ENCODE data around the gene MS4A4E. TPM values are rescaled to one million over a fixed set of nuclear protein-coding genes. Genes with fewer than 3 reads are reported as not detected.
"Not testable (repeated sequence)": the region's sequence is repeated elsewhere in the genome, so short reads cannot be mapped to it uniquely, and the experiment has no call there.

MS4A4E gene
- total RNA-seq, 1 donor from 2014 or later, result not detected

DNA sequence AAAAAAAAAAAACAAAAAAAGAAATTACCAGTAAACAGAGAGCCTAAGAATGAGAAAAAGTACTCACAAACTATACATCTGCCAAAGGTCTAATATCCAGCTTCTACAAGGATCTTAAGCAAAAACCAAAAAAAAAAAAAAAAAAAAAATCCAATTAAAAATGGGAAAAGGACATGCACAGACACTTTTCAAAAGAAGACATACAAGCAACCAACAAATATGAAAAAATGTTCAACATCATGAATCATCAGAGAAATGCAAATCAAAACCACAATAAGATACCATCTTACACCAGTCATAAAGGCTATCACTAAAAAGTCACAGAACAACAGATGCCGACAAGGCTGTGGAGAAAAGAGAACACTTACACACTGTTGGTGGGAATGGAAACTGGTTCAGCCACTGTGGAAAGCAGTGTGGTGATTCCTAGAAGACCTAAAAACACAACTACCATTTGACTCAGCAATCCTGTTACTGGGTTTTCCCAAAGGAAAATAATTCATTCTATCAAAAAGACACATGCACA is 78.3 kb downstream of the MS4A4E start:
- no peak for DNase-seq (ENCODE audit: low read depth)
- no peak overlapping the region for H3K4me3 ChIP-seq (ENCODE audit: low read depth, low read length)
- TF ChIP-seq, protein P1, sequence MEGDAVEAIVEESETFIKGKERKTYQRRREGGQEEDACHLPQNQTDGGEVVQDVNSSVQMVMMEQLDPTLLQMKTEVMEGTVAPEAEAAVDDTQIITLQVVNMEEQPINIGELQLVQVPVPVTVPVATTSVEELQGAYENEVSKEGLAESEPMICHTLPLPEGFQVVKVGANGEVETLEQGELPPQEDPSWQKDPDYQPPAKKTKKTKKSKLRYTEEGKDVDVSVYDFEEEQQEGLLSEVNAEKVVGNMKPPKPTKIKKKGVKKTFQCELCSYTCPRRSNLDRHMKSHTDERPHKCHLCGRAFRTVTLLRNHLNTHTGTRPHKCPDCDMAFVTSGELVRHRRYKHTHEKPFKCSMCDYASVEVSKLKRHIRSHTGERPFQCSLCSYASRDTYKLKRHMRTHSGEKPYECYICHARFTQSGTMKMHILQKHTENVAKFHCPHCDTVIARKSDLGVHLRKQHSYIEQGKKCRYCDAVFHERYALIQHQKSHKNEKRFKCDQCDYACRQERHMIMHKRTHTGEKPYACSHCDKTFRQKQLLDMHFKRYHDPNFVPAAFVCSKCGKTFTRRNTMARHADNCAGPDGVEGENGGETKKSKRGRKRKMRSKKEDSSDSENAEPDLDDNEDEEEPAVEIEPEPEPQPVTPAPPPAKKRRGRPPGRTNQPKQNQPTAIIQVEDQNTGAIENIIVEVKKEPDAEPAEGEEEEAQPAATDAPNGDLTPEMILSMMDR (conservative IDR thresholded peaks at IDR 0.05; ENCODE audit: low read depth, low read length), result no peak

DNA sequence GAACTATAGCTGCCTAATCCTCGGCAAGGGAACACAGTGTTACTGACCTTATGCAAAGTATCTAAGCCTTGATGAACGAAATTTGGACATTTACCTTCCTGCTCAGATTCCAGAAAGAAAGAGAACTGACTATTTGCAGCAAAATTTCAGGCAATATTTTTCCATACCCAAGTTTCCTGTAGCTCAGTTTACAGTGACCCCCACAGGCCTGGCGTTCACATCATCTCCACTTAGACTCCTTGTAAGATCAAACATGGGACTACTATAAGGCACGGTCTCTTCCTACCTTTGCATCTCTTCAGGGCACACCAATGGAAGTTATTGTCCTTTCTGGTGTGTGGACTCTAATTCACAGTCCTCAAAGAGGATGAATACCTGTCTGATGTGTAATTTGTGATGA is 81.2 kb downstream of the MS4A4E start:
- H3K4me3 ChIP-seq (ENCODE audit: low read depth, low read length), result no peak overlapping the region
- TF ChIP-seq, protein P1 (conservative IDR thresholded peaks at IDR 0.05; ENCODE audit: low read depth, low read length), result no peak
- DNase-seq (ENCODE audit: low read depth), result no peak

DNA sequence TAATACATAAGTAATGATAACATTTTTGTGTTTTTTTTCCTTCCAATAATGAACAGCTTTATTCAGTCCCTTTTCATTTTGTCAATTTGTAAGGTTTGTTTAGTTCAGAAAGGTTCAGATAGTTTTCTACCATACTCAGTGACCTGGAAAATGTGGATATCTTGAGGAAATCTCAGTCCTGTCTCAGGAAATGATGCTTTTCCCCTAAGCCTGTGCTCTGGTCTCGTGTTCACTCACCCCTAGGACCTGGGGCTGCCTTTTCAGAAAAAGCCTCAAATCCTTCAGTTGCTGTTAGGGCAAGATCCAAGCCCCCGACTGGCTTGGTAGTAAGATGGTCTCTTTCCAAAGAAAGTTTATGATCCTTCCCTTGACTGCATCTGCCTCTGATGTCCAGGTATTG is 81.8 kb downstream of the MS4A4E start:
- TF ChIP-seq, protein P1 (conservative IDR thresholded peaks at IDR 0.05; ENCODE audit: low read depth, low read length), result no peak
- no peak overlapping the region for H3K4me3 ChIP-seq (ENCODE audit: low read depth, low read length)
- DNase-seq (ENCODE audit: low read depth), result no peak

DNA sequence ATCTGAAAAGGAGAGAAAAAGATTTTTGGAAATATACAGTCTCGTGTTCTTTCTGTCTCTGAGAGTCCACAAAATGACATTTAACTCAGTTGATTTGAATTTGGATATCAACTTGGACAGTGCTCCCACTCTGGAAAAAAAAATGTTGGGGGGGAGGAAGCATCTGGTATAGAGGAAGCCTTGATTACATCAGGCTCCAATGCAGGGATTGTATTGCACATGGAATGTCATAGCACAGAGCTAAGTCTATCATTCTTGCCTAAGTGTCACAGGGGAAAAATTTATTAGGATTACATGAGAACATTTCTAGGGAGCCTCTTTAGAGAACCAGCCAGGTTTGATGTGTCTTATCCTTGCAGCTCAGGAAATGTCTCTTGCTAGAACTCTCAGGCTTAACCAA is 83.1 kb downstream of the MS4A4E start:
- DNase-seq (ENCODE audit: low read depth), result no peak
- TF ChIP-seq, protein P1 (conservative IDR thresholded peaks at IDR 0.05; ENCODE audit: low read depth, low read length), result no peak
- no peak overlapping the region for H3K4me3 ChIP-seq (ENCODE audit: low read depth, low read length)

DNA sequence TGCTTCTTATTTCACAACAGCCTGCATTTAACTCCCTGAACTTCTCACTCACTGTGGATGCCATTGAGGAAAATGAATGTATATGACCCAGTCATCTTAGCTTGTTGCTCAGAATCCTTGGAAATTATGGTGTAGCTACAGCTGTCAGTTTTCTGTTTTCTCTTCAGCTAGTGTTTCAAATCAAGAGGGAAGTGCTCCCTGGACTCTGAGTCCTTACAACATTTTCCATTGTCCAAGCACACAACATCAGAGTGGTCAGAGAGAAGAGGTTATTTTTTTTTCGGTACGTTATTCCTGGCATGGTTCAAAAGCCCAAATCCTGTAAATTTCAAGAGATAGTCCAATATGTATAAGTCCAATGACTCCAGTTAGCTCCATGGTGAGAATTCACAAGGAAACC is 83.7 kb downstream of the MS4A4E start:
- no peak for DNase-seq (ENCODE audit: low read depth)
- TF ChIP-seq, protein P1 (conservative IDR thresholded peaks at IDR 0.05; ENCODE audit: low read depth, low read length), result no peak
- H3K4me3 ChIP-seq (ENCODE audit: low read depth, low read length), result no peak overlapping the region

- TF ChIP-seq, protein P1 (conservative IDR thresholded peaks at IDR 0.05; ENCODE audit: low read depth, low read length), result no peak
- DNase-seq (ENCODE audit: low read depth), result no peak
- no peak overlapping the region for H3K4me3 ChIP-seq (ENCODE audit: low read depth, low read length)
These were observed 84.3 kb downstream of the MS4A4E start for GRCh38 chr11:60158636-60159035.

DNA sequence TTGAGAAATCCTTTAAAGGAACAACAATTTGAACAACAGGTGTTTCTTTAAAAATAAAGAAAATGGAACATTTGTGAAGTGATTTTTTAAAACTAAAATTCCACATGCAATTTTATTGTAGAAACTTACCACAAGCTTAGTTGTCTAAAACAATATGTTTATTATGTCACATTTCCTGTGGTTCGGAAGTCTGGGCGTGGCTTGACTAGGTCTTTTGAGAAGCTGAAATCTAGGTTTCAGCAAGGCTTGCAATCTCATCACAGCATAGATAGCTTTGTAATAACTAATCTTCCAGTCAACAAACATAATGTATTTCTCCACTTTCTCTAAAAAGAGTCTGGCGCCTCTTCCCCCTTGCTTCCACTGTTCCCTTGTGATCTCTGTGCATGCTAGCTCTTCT is 87.0 kb downstream of the MS4A4E start:
- H3K4me3 ChIP-seq (ENCODE audit: low read depth, low read length), result no peak overlapping the region
- TF ChIP-seq, protein P1 (conservative IDR thresholded peaks at IDR 0.05; ENCODE audit: low read depth, low read length), result no peak
- DNase-seq (ENCODE audit: low read depth), result no peak

DNA sequence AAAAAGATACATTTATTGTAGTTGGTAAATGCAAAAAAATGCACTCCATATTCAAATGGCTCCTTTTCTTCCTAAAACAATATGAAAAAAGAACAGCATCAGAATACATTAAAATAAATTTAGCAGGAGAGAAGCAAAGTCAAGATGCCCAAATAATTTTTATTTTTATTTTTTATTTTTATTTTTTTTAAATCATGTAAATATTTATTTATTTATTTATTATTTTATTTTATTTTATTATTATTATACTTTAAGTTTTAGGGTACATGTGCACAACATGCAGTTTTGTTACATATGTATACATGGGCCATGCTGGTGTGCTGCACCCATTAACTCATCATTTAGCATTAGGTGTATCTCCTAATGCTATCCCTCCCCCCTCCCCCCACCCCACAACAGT is 90.2 kb downstream of the MS4A4E start:
- not testable (repeated sequence) for DNase-seq (ENCODE audit: low read depth)

More for the DNA sequence above, 90.2 kb downstream of the MS4A4E start:
- not testable (repeated sequence) for H3K4me3 ChIP-seq (ENCODE audit: low read depth, low read length)

Measured in epithelial cell of proximal tubule (primary cell).